Activated naive CD8-positive, alpha-beta T cell (primary cell): Measurements from ENCODE around the gene UBTD2.

ENCODE experiments used
- H3K27ac Mint-ChIP-seq: one replicate; pipeline ENCODE4 v1.8.0; 2021; ENCODE audit warnings: mixed read lengths
- H3K27me3 Mint-ChIP-seq: one replicate; pipeline ENCODE4 v1.8.0; 2021; ENCODE audit warnings: mixed read lengths
- H3K36me3 Mint-ChIP-seq: one replicate; pipeline ENCODE4 v1.8.0; 2021; ENCODE audit warnings: mixed read lengths
- H3K4me1 Mint-ChIP-seq: one replicate; pipeline ENCODE4 v1.8.0; 2021; ENCODE audit warnings: low read depth, mixed read lengths
- H3K4me3 Mint-ChIP-seq: one replicate; pipeline ENCODE4 v1.8.0; 2021; ENCODE audit warnings: mild to moderate bottlenecking, mixed read lengths
- H3K9me3 Mint-ChIP-seq: one replicate; pipeline ENCODE4 v1.8.0; 2021; ENCODE audit warnings: low read depth, mixed read lengths

The UBTD2 gene

GRCh38 chr5:172280929-172281328 is 2.6 kb downstream of the UBTD2 start:
- H3K4me1 Mint-ChIP-seq, result peaks cover 44% of the 10 kb centered on the region
- no peaks in the 10 kb centered on the region for H3K9me3 Mint-ChIP-seq
- H3K27me3 Mint-ChIP-seq, result no peaks in the 10 kb centered on the region
- H3K36me3 Mint-ChIP-seq, result peaks cover 8% of the 10 kb centered on the region
- no peak overlapping the region for H3K4me3 Mint-ChIP-seq
- H3K27ac Mint-ChIP-seq, result no peak overlapping the region

- Mint-ChIP-seq H3K27me3 (no peaks in the 10 kb centered on the region), H3K36me3 (peaks cover 8% of the 10 kb centered on the region), H3K9me3 (no peaks in the 10 kb centered on the region), H3K4me3 (no peak overlapping the region), H3K4me1 (peaks cover 50% of the 10 kb centered on the region), H3K27ac (no peak overlapping the region)
Observed at GRCh38 chr5:172280317-172280716, 3.2 kb downstream of the UBTD2 start.

GRCh38 chr5:172278356-172278755 is 5.2 kb downstream of the UBTD2 start:
- Mint-ChIP-seq H3K4me3 (no peak overlapping the region), H3K27me3 (no peaks in the 10 kb centered on the region), H3K36me3 (peaks cover 8% of the 10 kb centered on the region), H3K4me1 (peaks cover 58% of the 10 kb centered on the region), H3K27ac (no peak overlapping the region), H3K9me3 (no peaks in the 10 kb centered on the region)

GRCh38 chr5:172276214-172276613 is 7.3 kb downstream of the UBTD2 start:
- Mint-ChIP-seq H3K27ac (peak overlapping the region; percentile 18), H3K36me3 (peaks cover 10% of the 10 kb centered on the region), H3K27me3 (no peaks in the 10 kb centered on the region), H3K4me1 (peaks cover 46% of the 10 kb centered on the region), H3K9me3 (no peaks in the 10 kb centered on the region), H3K4me3 (peak overlapping the region; percentile 24)

GRCh38 chr5:172274951-172275753 is 8.4 kb downstream of the UBTD2 start:
- Mint-ChIP-seq H3K27me3 (no peaks in the 10 kb centered on the region), H3K4me1 (peaks cover 41% of the 10 kb centered on the region), H3K27ac (peak overlapping the region; percentile 93), H3K9me3 (no peaks in the 10 kb centered on the region), H3K36me3 (peaks cover 10% of the 10 kb centered on the region), H3K4me3 (peak overlapping the region; percentile 4)

GRCh38 chr5:172267943-172268342 is 15.6 kb downstream of the UBTD2 start:
- Mint-ChIP-seq H3K4me3 (no peak overlapping the region), H3K4me1 (peaks cover 16% of the 10 kb centered on the region), H3K9me3 (no peaks in the 10 kb centered on the region), H3K27ac (no peak overlapping the region), H3K27me3 (no peaks in the 10 kb centered on the region), H3K36me3 (peaks cover 8% of the 10 kb centered on the region)

GRCh38 chr5:172266676-172267092 is 16.9 kb downstream of the UBTD2 start:
- H3K27ac Mint-ChIP-seq, result no peak overlapping the region
- H3K36me3 Mint-ChIP-seq, result peaks cover 6% of the 10 kb centered on the region
- H3K9me3 Mint-ChIP-seq, result no peaks in the 10 kb centered on the region
- no peaks in the 10 kb centered on the region for H3K27me3 Mint-ChIP-seq
- H3K4me3 Mint-ChIP-seq, result no peak overlapping the region
- peaks cover 11% of the 10 kb centered on the region for H3K4me1 Mint-ChIP-seq

GRCh38 chr5:172266071-172266675 is 17.4 kb downstream of the UBTD2 start:
- Mint-ChIP-seq H3K4me1 (peaks cover 11% of the 10 kb centered on the region), H3K9me3 (no peaks in the 10 kb centered on the region), H3K4me3 (no peak overlapping the region), H3K27me3 (no peaks in the 10 kb centered on the region), H3K36me3 (peaks cover 8% of the 10 kb centered on the region), H3K27ac (no peak overlapping the region)

GRCh38 chr5:172264815-172265395 is 18.7 kb downstream of the UBTD2 start:
- H3K27me3 Mint-ChIP-seq, result no peaks in the 10 kb centered on the region
- H3K36me3 Mint-ChIP-seq, result peaks cover 10% of the 10 kb centered on the region
- H3K4me3 Mint-ChIP-seq, result no peak overlapping the region
- H3K27ac Mint-ChIP-seq, result no peak overlapping the region
- peaks cover 11% of the 10 kb centered on the region for H3K4me1 Mint-ChIP-seq
- no peaks in the 10 kb centered on the region for H3K9me3 Mint-ChIP-seq

- H3K27me3 Mint-ChIP-seq, result no peaks in the 10 kb centered on the region
- no peaks in the 10 kb centered on the region for H3K4me1 Mint-ChIP-seq
- H3K27ac Mint-ChIP-seq, result no peak overlapping the region
- no peak overlapping the region for H3K4me3 Mint-ChIP-seq
- H3K36me3 Mint-ChIP-seq, result peaks cover 28% of the 10 kb centered on the region
- H3K9me3 Mint-ChIP-seq, result peaks cover 12% of the 10 kb centered on the region
Observed at GRCh38 chr5:172255444-172255843, 28.1 kb downstream of the UBTD2 start.

- H3K9me3 Mint-ChIP-seq, result peaks cover 13% of the 10 kb centered on the region
- H3K27me3 Mint-ChIP-seq, result no peaks in the 10 kb centered on the region
- H3K27ac Mint-ChIP-seq, result no peak overlapping the region
- H3K4me3 Mint-ChIP-seq, result no peak overlapping the region
- H3K36me3 Mint-ChIP-seq, result peaks cover 23% of the 10 kb centered on the region
- no peaks in the 10 kb centered on the region for H3K4me1 Mint-ChIP-seq
Observed at GRCh38 chr5:172252501-172252900, 31.1 kb downstream of the UBTD2 start.

GRCh38 chr5:172251419-172251818 is 32.1 kb downstream of the UBTD2 start:
- no peak overlapping the region for H3K27ac Mint-ChIP-seq
- no peak overlapping the region for H3K4me3 Mint-ChIP-seq
- H3K9me3 Mint-ChIP-seq, result peaks cover 13% of the 10 kb centered on the region
- peaks cover 21% of the 10 kb centered on the region for H3K36me3 Mint-ChIP-seq
- H3K27me3 Mint-ChIP-seq, result no peaks in the 10 kb centered on the region
- H3K4me1 Mint-ChIP-seq, result no peaks in the 10 kb centered on the region

- Mint-ChIP-seq H3K27ac (no peak overlapping the region), H3K4me1 (peaks cover 1% of the 10 kb centered on the region), H3K27me3 (no peaks in the 10 kb centered on the region), H3K36me3 (peaks cover 15% of the 10 kb centered on the region), H3K9me3 (peaks cover 13% of the 10 kb centered on the region), H3K4me3 (no peak overlapping the region)
Observed at GRCh38 chr5:172248637-172249036, 34.9 kb downstream of the UBTD2 start.

GRCh38 chr5:172245703-172246125 is 37.9 kb downstream of the UBTD2 start:
- Mint-ChIP-seq H3K36me3 (peaks cover 13% of the 10 kb centered on the region), H3K9me3 (peaks cover 8% of the 10 kb centered on the region), H3K27me3 (no peaks in the 10 kb centered on the region), H3K4me1 (peaks cover 3% of the 10 kb centered on the region), H3K4me3 (no peak overlapping the region), H3K27ac (no peak overlapping the region)

GRCh38 chr5:172245046-172245445 is 38.5 kb downstream of the UBTD2 start:
- H3K27me3 Mint-ChIP-seq, result no peaks in the 10 kb centered on the region

More at GRCh38 chr5:172245046-172245445, 38.5 kb downstream of the UBTD2 start:
- peaks cover 9% of the 10 kb centered on the region for H3K36me3 Mint-ChIP-seq
- no peak overlapping the region for H3K4me3 Mint-ChIP-seq
- no peak overlapping the region for H3K27ac Mint-ChIP-seq
- peaks cover 3% of the 10 kb centered on the region for H3K4me1 Mint-ChIP-seq
- H3K9me3 Mint-ChIP-seq, result peaks cover 3% of the 10 kb centered on the region
